GM10248 (cell line): ENCODE data around the gene MCC.

Experiments used
- CTCF ChIA-PET: fragments of 300-600 bp; sonication (Branson Sonifier 250); formaldehyde crosslinking; extraction: SDS; loops from one replicate; lab custom pipeline; 2021; ENCODE audit warnings: antibody characterized with exemption; lab: Yijun Ruan, JAX
- POLR2A ChIA-PET: fragments of 350-650 bp; sonication (Branson Sonifier 250); formaldehyde crosslinking; extraction: SDS; loops from one replicate; lab custom pipeline; 2020; ENCODE audit warnings: antibody characterized with exemption; lab: Yijun Ruan, JAX
- DNase-seq: peaks from one replicate; pipeline ENCODE4 v3.0.0; 2012; ENCODE audit errors: extremely low spot score
- TF ChIP-seq, protein P1 (sequence below): IDR thresholded peaks from 2 replicates; pipeline ENCODE4 v1.5.1; 2012; ENCODE audit warnings: mild to moderate bottlenecking, low read depth; ENCODE audit errors: extremely low read depth, missing control alignments, control extremely low read depth

Gene MCC

DNA sequence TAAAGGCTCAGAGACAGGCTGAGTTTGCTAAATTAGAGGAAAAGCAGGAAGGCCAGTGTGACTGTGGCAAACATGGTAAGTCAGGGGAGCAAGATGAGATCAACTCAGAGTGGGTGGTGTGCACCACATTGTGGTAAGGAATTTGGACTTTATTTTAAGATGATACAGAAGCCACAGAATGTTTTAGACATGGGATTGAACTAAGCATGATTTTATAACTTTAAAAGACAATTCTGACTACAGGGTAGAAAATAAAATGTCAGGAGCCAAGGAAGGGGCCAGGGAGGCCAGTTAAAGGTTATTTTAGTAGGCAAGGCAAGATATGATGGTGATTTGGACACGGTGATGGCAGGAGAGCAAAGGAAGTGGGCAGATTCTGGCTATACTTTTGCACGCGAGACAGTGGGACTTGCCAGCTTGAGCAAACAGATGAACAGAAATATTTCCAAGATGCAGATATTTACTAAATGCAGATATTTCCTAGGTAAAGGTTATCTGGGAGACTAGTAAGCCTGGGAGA, 107.4 kb downstream of the MCC start:
- no peak for DNase-seq
- TF ChIP-seq, protein P1, sequence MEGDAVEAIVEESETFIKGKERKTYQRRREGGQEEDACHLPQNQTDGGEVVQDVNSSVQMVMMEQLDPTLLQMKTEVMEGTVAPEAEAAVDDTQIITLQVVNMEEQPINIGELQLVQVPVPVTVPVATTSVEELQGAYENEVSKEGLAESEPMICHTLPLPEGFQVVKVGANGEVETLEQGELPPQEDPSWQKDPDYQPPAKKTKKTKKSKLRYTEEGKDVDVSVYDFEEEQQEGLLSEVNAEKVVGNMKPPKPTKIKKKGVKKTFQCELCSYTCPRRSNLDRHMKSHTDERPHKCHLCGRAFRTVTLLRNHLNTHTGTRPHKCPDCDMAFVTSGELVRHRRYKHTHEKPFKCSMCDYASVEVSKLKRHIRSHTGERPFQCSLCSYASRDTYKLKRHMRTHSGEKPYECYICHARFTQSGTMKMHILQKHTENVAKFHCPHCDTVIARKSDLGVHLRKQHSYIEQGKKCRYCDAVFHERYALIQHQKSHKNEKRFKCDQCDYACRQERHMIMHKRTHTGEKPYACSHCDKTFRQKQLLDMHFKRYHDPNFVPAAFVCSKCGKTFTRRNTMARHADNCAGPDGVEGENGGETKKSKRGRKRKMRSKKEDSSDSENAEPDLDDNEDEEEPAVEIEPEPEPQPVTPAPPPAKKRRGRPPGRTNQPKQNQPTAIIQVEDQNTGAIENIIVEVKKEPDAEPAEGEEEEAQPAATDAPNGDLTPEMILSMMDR: no peak
- POLR2A ChIA-PET: no interaction called here
- CTCF ChIA-PET: interaction anchor here (1.6 to 5.4 kb wide), 7 partner anchors 10 to 394 kb away, joined by 3 to 84 read pairs (median 13); no protein-coding TSS in a partner anchor

- DNase-seq: no peak
- ChIA-PET CTCF (interaction anchor here (0.7 to 5.4 kb wide), 27 partner anchors 9 to 1067 kb away, joined by 3 to 84 read pairs (median 4); no protein-coding TSS in a partner anchor), POLR2A (no interaction called here)
- TF ChIP-seq, protein P1: no peak
Observed at GRCh38 chr5:113379936-113380806, 108.1 kb downstream of the MCC start.

DNA sequence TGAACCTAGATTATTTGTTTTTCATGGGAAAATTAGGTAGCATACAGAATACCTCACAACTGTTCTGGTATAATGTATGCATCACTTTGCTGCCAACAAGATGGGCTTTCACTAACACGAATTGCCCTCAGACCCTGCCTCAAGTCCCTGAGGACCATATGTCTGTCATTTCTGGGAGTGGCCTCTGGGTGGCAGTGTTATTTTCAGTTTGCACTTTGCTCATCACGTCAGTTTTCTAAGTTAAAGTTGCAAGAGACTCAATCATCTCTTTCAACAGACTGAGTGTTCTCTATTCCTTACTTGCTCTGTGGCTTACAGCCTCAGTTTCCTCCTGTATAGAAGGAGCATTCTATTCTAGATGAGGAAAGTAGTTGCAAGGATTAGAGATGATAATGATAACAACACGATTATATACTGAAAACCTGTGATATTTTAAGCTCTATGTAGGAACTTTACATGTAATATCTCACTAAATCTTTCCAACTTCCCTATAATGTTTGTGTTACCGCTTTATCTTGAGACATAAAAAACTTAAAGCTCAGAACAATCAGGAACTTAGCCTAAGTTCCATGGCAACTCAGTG, 109.2 kb downstream of the MCC start:
- POLR2A ChIA-PET: no interaction called here
- TF ChIP-seq, protein P1: peak; percentile 84
- CTCF ChIA-PET: interaction anchor here (0.7 to 5.4 kb wide), 31 partner anchors 8 to 1068 kb away, joined by 3 to 84 read pairs (median 3); no protein-coding TSS in a partner anchor
- DNase-seq: peak; percentile 60

DNA sequence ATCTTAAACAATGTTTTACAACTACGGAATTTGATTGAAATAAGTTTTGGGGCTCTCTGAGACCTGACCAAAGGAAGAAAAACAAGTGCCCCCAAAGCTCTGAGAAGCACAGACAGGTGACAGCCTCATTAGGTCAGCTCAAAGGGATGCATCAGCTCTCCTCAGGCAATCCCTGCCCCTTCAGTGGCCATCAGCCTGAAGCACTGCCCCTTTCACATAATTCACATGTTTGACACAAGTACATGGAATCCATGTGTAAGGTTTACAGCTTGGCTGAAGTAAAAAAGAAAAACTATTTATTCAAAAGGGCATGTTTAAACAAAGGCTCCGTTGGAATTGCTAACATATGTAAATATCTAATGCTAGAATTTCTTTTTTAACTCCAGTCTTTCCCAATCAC, 109.7 kb downstream of the MCC start:
- no peak for DNase-seq
- ChIA-PET POLR2A (no interaction called here), CTCF (interaction anchor here (0.7 to 5.4 kb wide), 12 partner anchors 8 to 382 kb away, joined by 3 to 84 read pairs (median 10); no protein-coding TSS in a partner anchor)
- TF ChIP-seq, protein P1: no peak

DNA sequence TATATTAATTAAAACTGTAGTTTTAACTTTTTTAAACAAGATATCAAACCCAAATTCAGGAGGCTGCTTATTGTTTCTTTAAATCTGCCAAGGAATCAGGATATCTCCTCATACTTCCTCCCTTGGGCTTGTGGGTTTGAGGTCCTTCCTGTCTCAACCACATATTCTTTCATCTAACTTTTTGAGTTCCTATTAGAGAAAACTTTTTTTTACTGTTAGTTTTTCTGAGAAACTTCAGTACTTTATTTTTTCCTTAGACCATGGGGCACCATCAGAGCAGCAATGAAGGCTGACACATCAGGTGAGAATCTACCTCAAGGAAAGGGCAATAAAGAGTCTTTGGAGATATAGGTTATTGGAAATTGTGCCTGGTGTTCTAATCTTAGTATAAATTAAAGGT, 110.2 kb downstream of the MCC start:
- no peak for DNase-seq

More for the DNA sequence above, 110.2 kb downstream of the MCC start:
- POLR2A ChIA-PET: no interaction called here
- TF ChIP-seq, protein P1: no peak
- CTCF ChIA-PET: interaction anchor here (0.7 to 5.4 kb wide), 7 partner anchors 9 to 382 kb away, joined by 3 to 84 read pairs (median 13); no protein-coding TSS in a partner anchor
